Right lobe of liver (tissue), 6 donors: ENCODE data around the gene TAS2R60. TPM values are rescaled to one million over a fixed set of nuclear protein-coding genes. Genes with fewer than 3 reads are reported as not detected.

ENCODE experiments used
- ATAC-seq, 4 donors: fragments of 200-7000 bp; cut with Tn5 transposase; one replicate each; pipeline ENCODE4 v1.9.1; 2020; ENCODE audit warnings: mild to moderate bottlenecking in 4 of 4, moderate library complexity in 4 of 4
- DNase-seq, 3 donors: peaks; one replicate each; pipeline ENCODE4 v3.0.0-alpha.2; 2020
- H3K27ac ChIP-seq, 3 donors: fragments of 200-600 bp; one replicate each; pipeline ENCODE4 v1.8.0; 2022
- H3K27me3 ChIP-seq, 2 donors: fragments of 200-600 bp; one replicate each; pipeline ENCODE4 v1.8.0; 2022
- H3K36me3 ChIP-seq, 4 donors: fragments of 200-600 bp; sonication (generic) in 1 of 4; one replicate each; pipeline versions ENCODE4 v1.5.1 to v1.8.0; 2017 to 2022; ENCODE audit warnings: control low read depth in 1 of 4
- H3K4me1 ChIP-seq, 4 donors: fragments of 200-600 bp; sonication (generic) in 1 of 4; one replicate each; pipeline versions ENCODE4 v1.5.1 to v1.8.0; 2017 to 2022; ENCODE audit warnings: control low read depth in 1 of 4
- H3K4me3 ChIP-seq, 3 donors: fragments of 200-600 bp; one replicate each; pipeline ENCODE4 v1.8.0; 2022
- H3K9me3 ChIP-seq, 4 donors: fragments of 200-600 bp; sonication (generic) in 1 of 4; one replicate each; pipeline versions ENCODE4 v1.5.1 to v1.8.0; 2017 to 2022; ENCODE audit warnings: control low read depth in 1 of 4
- POLR2A ChIP-seq: fragments of 450-650 bp; IDR thresholded peaks from one replicate; pipeline ENCODE4 v1.6.1; 2017; ENCODE audit warnings: antibody characterized with exemption, mild to moderate bottlenecking
- WGBS: methylation state at CpG from one replicate; pipeline ENCODE4 v1.1.6; 2018; ENCODE audit warnings: low coverage, low lambda C conversion rate; ENCODE audit not compliant: insufficient coverage; ENCODE audit errors: missing lambda C conversion rate; 5-methylcytosine and 5-hydroxymethylcytosine counted together
- intact Hi-C, 2 donors: fragments of 100-400 bp; cut with DNase I; formaldehyde crosslinking; loops; one replicate each; pipeline versions ENCODE4 v1.11.2 to v1.14.1; 2022
- long read RNA-seq: library from polyadenylated mRNA; unstranded; transcript quantifications from one replicate; pipeline ENCODE4 v2.0.0, GENCODE V29; 2019
- total RNA-seq, 6 experiments: library from RNA; depleted of rRNA in 2 of 6; stranded (reverse); fragments of >200 nt in 2 of 6; fragmentation: NEBNext Ultra II Directional in 3 of 6; extraction: Animal tissue kit (Norgen Biotek cat#: 25700) in 3 of 6; gene quantifications; one replicate each; pipeline versions ENCODE4 v1.1.0 to v1.2.4, GENCODE V29; 2016 to 2023
- TF ChIP-seq, protein P1 (sequence below), 4 donors: fragments of 200-600 bp in 3 of 4; fragments of 450-650 bp in 1 of 4; IDR thresholded peaks; one replicate each; pipeline versions ENCODE4 v1.5.1 to v1.8.0; 2016 to 2022; ENCODE audit warnings: antibody characterized with exemption in 4 of 4, mild to moderate bottlenecking in 2 of 4
- donor health status: DM: no; HTN: yes; CAD: no.
- donor health status: DM: no; HTN: no; CAD: no.
- donor health status: DM: no; HTN: no; CAD: no.
- donor health status: DM: no; HTN: yes; CAD: no.
- donor health status: DM: no; HTN: yes; CAD: no.

Gene TAS2R60, protein sequence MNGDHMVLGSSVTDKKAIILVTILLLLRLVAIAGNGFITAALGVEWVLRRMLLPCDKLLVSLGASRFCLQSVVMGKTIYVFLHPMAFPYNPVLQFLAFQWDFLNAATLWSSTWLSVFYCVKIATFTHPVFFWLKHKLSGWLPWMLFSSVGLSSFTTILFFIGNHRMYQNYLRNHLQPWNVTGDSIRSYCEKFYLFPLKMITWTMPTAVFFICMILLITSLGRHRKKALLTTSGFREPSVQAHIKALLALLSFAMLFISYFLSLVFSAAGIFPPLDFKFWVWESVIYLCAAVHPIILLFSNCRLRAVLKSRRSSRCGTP
- under 1 TPM in 1 of 6 experiments, not detected in 5; 0.35 TPM for total RNA-seq
- long read RNA-seq, result 0 reads

GRCh38 chr7:143443153-143443552 is at the start of gene TAS2R60:
TAS2R60 (plus strand) TSS chr7:143443453; CDS start chr7:143443453, 0 bp downstream.
- intact Hi-C loops, result no loop called here
- peaks cover 0 to 12% (median 6%) of the 10 kb centered on the region in 4 donors for H3K4me1 ChIP-seq
- no peaks in the 10 kb centered on the region for H3K27me3 ChIP-seq
- H3K36me3 ChIP-seq, result no peaks in the 10 kb centered on the region
- TF ChIP-seq, protein P1, sequence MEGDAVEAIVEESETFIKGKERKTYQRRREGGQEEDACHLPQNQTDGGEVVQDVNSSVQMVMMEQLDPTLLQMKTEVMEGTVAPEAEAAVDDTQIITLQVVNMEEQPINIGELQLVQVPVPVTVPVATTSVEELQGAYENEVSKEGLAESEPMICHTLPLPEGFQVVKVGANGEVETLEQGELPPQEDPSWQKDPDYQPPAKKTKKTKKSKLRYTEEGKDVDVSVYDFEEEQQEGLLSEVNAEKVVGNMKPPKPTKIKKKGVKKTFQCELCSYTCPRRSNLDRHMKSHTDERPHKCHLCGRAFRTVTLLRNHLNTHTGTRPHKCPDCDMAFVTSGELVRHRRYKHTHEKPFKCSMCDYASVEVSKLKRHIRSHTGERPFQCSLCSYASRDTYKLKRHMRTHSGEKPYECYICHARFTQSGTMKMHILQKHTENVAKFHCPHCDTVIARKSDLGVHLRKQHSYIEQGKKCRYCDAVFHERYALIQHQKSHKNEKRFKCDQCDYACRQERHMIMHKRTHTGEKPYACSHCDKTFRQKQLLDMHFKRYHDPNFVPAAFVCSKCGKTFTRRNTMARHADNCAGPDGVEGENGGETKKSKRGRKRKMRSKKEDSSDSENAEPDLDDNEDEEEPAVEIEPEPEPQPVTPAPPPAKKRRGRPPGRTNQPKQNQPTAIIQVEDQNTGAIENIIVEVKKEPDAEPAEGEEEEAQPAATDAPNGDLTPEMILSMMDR (IDR thresholded peaks at IDR 0.05), result no peak
- TF ChIP-seq POLR2A, result no peak
- no peak within 1 kb of the TSS for H3K27ac ChIP-seq
- no peak within 1 kb of the TSS for H3K4me3 ChIP-seq
- no CpG with 5 or more reads among the region's 4 CpGs for WGBS
- no peaks in the 10 kb centered on the region for H3K9me3 ChIP-seq
- DNase-seq (no peak), ATAC-seq (no peak)

- intact Hi-C loops, result no loop called here
- Histone ChIP-seq H3K4me1 (peaks cover 0 to 66% (median 36%) of the 10 kb centered on the region in 4 donors), H3K27me3 (no peaks in the 10 kb centered on the region), H3K36me3 (peaks cover 0 to 24% (median 10%) of the 10 kb centered on the region in 4 donors), H3K27ac (no peak overlapping the region), H3K4me3 (no peak overlapping the region), H3K9me3 (no peaks in the 10 kb centered on the region)
- ATAC-seq (no peak), DNase-seq (no peak)
- WGBS, result 87% methylated on average over 6 of the region's 6 CpGs
- TF ChIP-seq POLR2A, result no peak
- TF ChIP-seq, protein P1 (IDR thresholded peaks at IDR 0.05), result no peak
These were observed 49.2 kb upstream of the TAS2R60 start for GRCh38 chr7:143394068-143394467.

DNA sequence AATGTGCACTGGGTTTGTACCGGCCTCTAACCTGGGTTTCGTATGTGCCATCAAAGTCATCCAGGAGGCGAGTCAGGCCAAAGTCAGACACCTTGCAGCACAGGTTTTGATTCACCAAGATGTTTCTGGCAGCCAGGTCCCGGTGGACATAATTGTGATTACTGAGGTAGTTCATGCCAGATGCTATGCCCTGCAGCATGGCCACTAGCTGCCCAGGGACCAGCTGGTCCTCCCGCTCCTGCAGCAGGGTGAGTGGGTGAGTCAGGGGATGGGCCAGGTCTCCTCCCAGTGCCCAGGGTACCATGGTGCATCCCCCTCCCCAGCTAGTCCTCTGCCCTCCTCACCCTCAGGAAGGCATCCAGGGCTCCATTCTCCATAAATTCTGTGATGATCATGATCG is 48.5 kb upstream of the TAS2R60 start:
- no peak overlapping the region for H3K27ac ChIP-seq
- H3K27me3 ChIP-seq, result no peaks in the 10 kb centered on the region
- H3K36me3 ChIP-seq, result peaks cover 0 to 17% (median 5%) of the 10 kb centered on the region in 4 donors
- peaks cover 0 to 66% (median 36%) of the 10 kb centered on the region in 4 donors for H3K4me1 ChIP-seq
- 27% methylated on average over 1 of the region's 6 CpGs for WGBS
- DNase-seq, result no peak
- TF ChIP-seq POLR2A, result no peak
- TF ChIP-seq, protein P1 (IDR thresholded peaks at IDR 0.05), result no peak
- no peak for ATAC-seq
- no peaks in the 10 kb centered on the region for H3K9me3 ChIP-seq
- intact Hi-C loops, result no loop called here
- H3K4me3 ChIP-seq, result no peak overlapping the region

DNA sequence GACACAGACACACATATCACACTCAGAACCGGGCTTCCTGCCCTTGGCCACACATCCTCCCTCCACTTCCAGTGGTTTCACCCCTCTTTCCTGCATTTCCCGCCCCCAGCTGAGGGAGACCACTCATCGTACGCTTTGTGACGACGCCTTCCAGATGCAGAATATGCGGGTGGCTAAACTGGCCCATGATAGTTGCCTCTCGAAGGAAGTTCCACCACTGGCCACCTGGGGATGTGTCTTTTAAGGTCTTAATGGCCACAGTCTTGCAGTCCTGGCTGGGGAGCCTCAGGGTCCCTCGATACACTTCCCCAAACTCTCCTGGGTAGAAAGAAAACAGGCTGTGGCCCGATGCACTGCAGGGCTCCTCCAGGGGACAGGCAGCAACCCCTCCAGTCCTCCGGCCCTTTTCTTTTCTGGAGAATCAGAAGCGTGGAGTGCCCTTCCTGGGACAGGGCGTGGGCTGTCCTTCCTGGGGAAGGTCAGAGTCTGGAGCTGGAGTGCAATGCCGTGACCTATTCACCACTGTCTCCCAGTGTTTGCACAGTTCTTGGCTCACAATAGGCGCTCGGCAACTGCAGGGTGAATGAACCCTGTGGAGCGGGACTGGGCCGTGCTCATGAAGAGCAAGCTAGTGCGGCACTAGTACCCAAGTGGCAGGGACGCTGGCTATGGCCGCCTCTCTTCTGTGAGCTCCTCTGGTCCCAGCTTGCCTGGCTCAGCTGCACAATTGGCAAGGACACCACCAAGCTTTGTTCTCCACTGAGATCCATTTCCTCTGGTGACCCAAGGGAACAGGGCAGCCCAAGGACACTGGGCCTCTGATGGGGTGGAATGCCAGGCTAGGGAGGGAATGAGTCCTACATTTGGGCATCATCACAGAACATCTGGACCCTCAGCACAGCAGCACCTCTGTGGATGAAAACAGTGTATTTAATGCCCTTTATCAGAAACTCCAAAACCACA is 47.8 kb upstream of the TAS2R60 start:
- H3K27ac ChIP-seq, result peak overlapping the region in 1 of 3 donors; percentile 65
- H3K4me3 ChIP-seq, result peak overlapping the region in 1 of 3 donors; percentile 17
- DNase-seq, result peak; percentile 88 to 95 (median 94)

More for the DNA sequence above, 47.8 kb upstream of the TAS2R60 start:
- intact Hi-C loops, result no loop called here
- TF ChIP-seq, protein P1 (IDR thresholded peaks at IDR 0.05), result peak in 1 of 4 donors; percentile 20
- no peak for TF ChIP-seq POLR2A
- no peaks in the 10 kb centered on the region for H3K9me3 ChIP-seq
- peaks cover 0 to 66% (median 36%) of the 10 kb centered on the region in 4 donors for H3K4me1 ChIP-seq
- ATAC-seq, result peak; percentile 80 to 88 (median 83)
- H3K36me3 ChIP-seq, result peaks cover 0 to 10% (median 2%) of the 10 kb centered on the region in 4 donors
- no peaks in the 10 kb centered on the region for H3K27me3 ChIP-seq
- WGBS, result 18% methylated on average over 12 of the region's 21 CpGs
